Neural crest cell (in vitro differentiated cells): ENCODE data around the gene EMSY. TPM values are rescaled to one million over a fixed set of nuclear protein-coding genes. Genes with fewer than 3 reads are reported as not detected.

Experiments used
- DNase-seq: peaks from one replicate; pipeline ENCODE4 v3.0.0; 2021; ENCODE audit warnings: low read depth, mixed read lengths, low spot score
- H3K27ac Mint-ChIP-seq: one replicate; pipeline ENCODE4 v1.8.0; 2021; ENCODE audit warnings: mild to moderate bottlenecking, mixed read lengths; ENCODE audit not compliant: unreplicated experiment
- H3K27me3 Mint-ChIP-seq: 2 replicates; pipeline ENCODE4 v1.8.0; 2021; ENCODE audit warnings: low read depth, mild to moderate bottlenecking, mixed read lengths
- H3K36me3 Mint-ChIP-seq: 2 replicates; pipeline ENCODE4 v1.8.0; 2021; ENCODE audit warnings: low read depth, mild to moderate bottlenecking, mixed read lengths
- H3K4me1 Mint-ChIP-seq: 2 replicates; pipeline ENCODE4 v1.8.0; 2021; ENCODE audit warnings: mixed read lengths
- H3K4me3 Mint-ChIP-seq: one replicate; pipeline ENCODE4 v1.8.0; 2021; ENCODE audit warnings: mild to moderate bottlenecking, mixed read lengths
- H3K9me3 Mint-ChIP-seq: 2 replicates; pipeline ENCODE4 v1.8.0; 2021; ENCODE audit warnings: mixed read lengths
- total RNA-seq: library from RNA; stranded (reverse); gene quantifications from 2 replicates; pipeline ENCODE4 v1.2.1, GENCODE V29; 2021
- TF ChIP-seq, protein P1 (sequence below): fragments of 200-600 bp; sonication (generic); conservative IDR thresholded peaks from 2 replicates; pipeline ENCODE4 v1.5.0; 2021; ENCODE audit warnings: antibody characterized with exemption, mild to moderate bottlenecking

The EMSY gene
- total RNA-seq, 1 donor from 2014 or later: 40.1 TPM

DNA sequence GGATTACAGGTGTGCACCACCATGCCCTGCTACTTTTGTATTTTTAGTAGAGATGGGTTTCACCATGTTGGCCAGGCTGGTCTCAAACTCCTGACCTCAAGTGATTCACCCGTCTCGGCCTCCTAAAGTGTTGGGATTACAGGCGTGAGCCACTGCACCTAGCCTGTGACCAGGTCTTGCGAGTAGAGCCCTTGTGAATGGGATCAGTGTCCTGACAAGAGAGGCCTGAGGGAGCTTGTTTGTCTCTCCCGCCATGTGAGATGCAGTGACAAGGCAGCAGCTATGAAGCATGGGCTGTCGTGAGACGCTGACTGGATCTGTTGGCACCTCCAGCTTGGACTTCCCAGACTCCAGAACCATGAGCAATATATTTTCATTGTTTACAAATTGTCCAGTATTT, 156.5 kb downstream of the EMSY start:
- Mint-ChIP-seq H3K27ac (no peak overlapping the region), H3K4me1 (peaks cover 9% of the 10 kb centered on the region), H3K36me3 (no peaks in the 10 kb centered on the region), H3K9me3 (no peaks in the 10 kb centered on the region), H3K27me3 (no peaks in the 10 kb centered on the region), H3K4me3 (no peak overlapping the region)
- TF ChIP-seq, protein P1, sequence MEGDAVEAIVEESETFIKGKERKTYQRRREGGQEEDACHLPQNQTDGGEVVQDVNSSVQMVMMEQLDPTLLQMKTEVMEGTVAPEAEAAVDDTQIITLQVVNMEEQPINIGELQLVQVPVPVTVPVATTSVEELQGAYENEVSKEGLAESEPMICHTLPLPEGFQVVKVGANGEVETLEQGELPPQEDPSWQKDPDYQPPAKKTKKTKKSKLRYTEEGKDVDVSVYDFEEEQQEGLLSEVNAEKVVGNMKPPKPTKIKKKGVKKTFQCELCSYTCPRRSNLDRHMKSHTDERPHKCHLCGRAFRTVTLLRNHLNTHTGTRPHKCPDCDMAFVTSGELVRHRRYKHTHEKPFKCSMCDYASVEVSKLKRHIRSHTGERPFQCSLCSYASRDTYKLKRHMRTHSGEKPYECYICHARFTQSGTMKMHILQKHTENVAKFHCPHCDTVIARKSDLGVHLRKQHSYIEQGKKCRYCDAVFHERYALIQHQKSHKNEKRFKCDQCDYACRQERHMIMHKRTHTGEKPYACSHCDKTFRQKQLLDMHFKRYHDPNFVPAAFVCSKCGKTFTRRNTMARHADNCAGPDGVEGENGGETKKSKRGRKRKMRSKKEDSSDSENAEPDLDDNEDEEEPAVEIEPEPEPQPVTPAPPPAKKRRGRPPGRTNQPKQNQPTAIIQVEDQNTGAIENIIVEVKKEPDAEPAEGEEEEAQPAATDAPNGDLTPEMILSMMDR: no peak
- DNase-seq: no peak

DNA sequence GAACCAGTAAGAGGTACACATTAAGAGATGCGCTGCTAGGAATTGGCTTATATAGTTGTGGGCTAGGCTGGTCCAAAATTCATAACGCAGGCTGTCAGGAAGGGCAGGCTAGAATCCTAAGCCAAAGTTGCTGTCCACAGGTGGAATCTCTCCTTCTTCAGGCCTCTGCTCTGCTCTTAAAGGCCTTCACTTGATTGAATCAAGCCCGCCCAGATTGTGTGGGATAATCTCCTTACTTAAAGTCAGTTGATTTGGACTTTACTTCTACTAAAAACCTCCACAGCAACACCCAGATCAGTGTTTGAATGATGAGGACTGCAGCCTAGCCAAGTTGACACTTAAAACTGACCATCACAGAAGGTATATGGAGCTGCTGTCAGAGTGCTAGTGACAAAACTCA, 156.9 kb downstream of the EMSY start:
- TF ChIP-seq, protein P1: no peak
- no peak for DNase-seq
- Mint-ChIP-seq H3K27me3 (no peaks in the 10 kb centered on the region), H3K4me1 (peaks cover 12% of the 10 kb centered on the region), H3K9me3 (no peaks in the 10 kb centered on the region), H3K27ac (no peak overlapping the region), H3K4me3 (no peak overlapping the region), H3K36me3 (no peaks in the 10 kb centered on the region)

DNA sequence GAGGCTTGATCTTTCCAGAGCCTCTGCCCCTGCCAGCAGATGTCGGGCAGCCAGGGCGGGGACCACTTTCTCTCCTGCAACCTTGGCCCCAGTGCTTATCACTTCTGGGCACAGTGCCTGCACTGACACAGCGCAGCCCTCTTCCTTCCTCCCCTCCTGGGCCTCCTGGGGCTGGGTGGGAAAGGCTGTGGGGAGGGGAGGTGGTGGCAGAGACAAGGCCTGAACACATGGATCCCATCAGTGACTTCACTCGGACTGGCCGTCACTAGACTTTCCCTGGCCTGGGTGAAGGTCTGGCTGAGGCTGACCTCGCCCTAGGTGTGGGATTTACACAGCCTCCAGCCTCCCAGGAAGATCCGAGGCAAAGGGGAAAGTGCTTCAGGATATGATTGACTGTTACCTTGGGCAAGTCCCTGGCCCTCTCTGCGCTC, 157.6 kb downstream of the EMSY start:
- Mint-ChIP-seq H3K27me3 (no peaks in the 10 kb centered on the region), H3K9me3 (no peaks in the 10 kb centered on the region), H3K36me3 (no peaks in the 10 kb centered on the region), H3K4me3 (no peak overlapping the region), H3K27ac (no peak overlapping the region), H3K4me1 (peaks cover 12% of the 10 kb centered on the region)
- TF ChIP-seq, protein P1: no peak
- no peak for DNase-seq

Other genes with a start within 250 kb of the EMSY start
- 0.16 and 0.19 TPM in 2 replicates for gene WNT11, start 238.5 kb upstream of the EMSY start, total RNA-seq
- gene THAP12, start 63.9 kb upstream of the EMSY start, total RNA-seq: 55.2 and 62.0 TPM in 2 replicates
- 13.8 and 13.9 TPM in 2 replicates for gene GVQW3, start 63.7 kb upstream of the EMSY start, total RNA-seq
- gene LRRC32, start 225.7 kb downstream of the EMSY start, total RNA-seq: 0.61 and 0.77 TPM in 2 replicates